ENCODE measurements around the gene CAPRIN2. TPM values are rescaled to one million over a fixed set of nuclear protein-coding genes. Genes with fewer than 3 reads are reported as not detected.
A peak's percentile ranks its signal among the peaks of the same experiment; 100 is the strongest.

The CAPRIN2 gene
- total and polyA plus RNA-seq, 2 of the 4 experiments (the other 2 are of a cell fraction): 18.9 to 23.8 TPM

DNA sequence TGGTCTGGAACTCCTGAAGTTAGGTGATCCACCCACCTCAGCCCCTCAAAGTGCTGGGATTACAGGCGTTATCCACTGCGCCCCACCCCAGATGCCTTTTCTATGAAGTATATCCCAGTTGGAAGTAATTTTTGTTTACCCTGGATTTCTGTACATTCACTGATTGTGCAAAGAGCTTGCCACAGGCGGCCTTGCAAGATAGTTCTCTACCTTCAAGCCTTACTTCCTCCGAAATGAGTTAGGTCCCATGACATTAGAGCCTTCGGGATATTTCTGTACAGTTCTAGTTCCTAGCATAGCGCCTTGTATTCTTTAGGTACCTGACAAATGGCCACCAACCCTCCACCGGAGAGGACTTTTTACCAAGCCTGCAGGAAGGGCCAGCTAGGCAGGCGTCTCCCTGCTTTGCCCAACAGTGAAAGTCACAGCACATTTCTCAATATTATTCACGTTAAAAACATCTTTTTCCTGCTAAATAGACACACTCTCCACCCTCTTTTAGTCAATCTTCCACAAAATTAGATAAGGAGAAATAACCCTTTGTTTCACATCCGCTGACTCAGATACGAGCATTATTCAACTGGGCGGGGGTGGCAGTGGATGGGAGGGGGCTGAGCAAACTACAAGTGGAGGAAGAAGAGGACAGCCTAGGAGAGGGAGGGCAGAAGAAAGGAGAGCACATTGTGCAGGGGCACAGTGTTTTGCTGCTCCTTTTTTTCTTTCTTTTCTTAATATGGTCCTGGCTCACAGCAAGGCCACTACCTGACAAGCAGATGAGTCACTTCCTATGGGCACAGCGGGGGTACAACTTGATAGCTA lies 40.0 kb upstream of the CAPRIN2 start:
- Histone ChIP-seq H4K91ac (ENCODE audit: insufficient read depth, low read depth, low read length) (peak overlapping the region; percentile 89), H4K5ac (ENCODE audit: low read depth, low read length) (peak overlapping the region; percentile 87), H4K8ac (ENCODE audit: low read depth in 2 of 2, low read length in 2 of 2) (peak overlapping the region; percentile 91 to 92), H3K27ac (ENCODE audit: insufficient read depth, low read length) (peak overlapping the region; percentile 93), H3K18ac (ENCODE audit: low read depth, low read length) (peak overlapping the region; percentile 63), H2AFZ (replicated peaks; ENCODE audit: low read length, poor library complexity) (peak overlapping the region; percentile 95), H3K9me3 (ENCODE audit: control insufficient read depth, insufficient read depth, low read length) (no peaks in the 10 kb centered on the region), H3K9me1 (ENCODE audit: insufficient read depth, low read length) (no peaks in the 10 kb centered on the region; the same call in 1 of the 2 replicates), H2BK20ac (ENCODE audit: low read depth, low read length) (peak overlapping the region; percentile 86), H2BK5ac (ENCODE audit: low read depth, low read length, poor library complexity, severe bottlenecking) (peak overlapping the region; percentile 97), H3K79me1 (ENCODE audit: low read depth in 1 of 2, low read length in 2 of 2) (peaks cover 0 to 10% of the 10 kb centered on the region in 2 experiments; a peak in 2 of 4 replicates), H3K4me2 (ENCODE audit: low read depth, low read length) (peak overlapping the region; percentile 88), H3K4ac (ENCODE audit: low read depth, low read length) (peak overlapping the region; percentile 85), H3K23ac (ENCODE audit: low read depth, low read length) (peak overlapping the region; percentile 82), H2AK9ac (replicated peaks; ENCODE audit: low read depth, low read length, poor library complexity) (peak overlapping the region; percentile 80), H3K4me3 (ENCODE audit: insufficient read depth, low read depth, low read length) (no peak overlapping the region), H3K4me1 (ENCODE audit: control insufficient read depth, insufficient read depth, low read length) (peaks cover 17% of the 10 kb centered on the region), H4K20me1 (ENCODE audit: insufficient read depth, low read length) (no peaks in the 10 kb centered on the region), H3K36me3 (ENCODE audit: control insufficient read depth, insufficient read depth, low read length) (no peaks in the 10 kb centered on the region), H2BK15ac (ENCODE audit: low read depth, low read length) (peak overlapping the region; percentile 59; the same call in 1 of the 3 replicates), H3K9ac (ENCODE audit: low read depth, low read length) (peak overlapping the region; percentile 85), H3K27me3 (ENCODE audit: control insufficient read depth, insufficient read depth, low read length) (no peaks in the 10 kb centered on the region), H3K56ac (ENCODE audit: extremely low read depth, insufficient read depth, low read length) (peak overlapping the region; percentile 60), H2BK120ac (ENCODE audit: low read depth, low read length) (peak overlapping the region; percentile 85), H2AK5ac (ENCODE audit: low read depth, low read length) (peak overlapping the region; percentile 87), H3K14ac (replicated peaks; ENCODE audit: low read depth, low read length) (peak overlapping the region; percentile 92)
- 100% methylated on average over 1 of the region's 13 CpGs; no CpG with 5 or more reads in 1 of the 2 experiments for WGBS, 2 experiments (ENCODE audit: extremely low coverage in 2 of 2, insufficient read length in 1 of 2)
- in situ Hi-C loops (cut with MboI; ENCODE audit: low sequenced_read_pairs): no loop called here
- BruUV-seq (replicated peaks): no TSS peak
- ChIA-PET POLR2A (ENCODE audit: unreplicated experiment) (no interaction called here), CTCF (interaction anchor here (1.5 kb wide), 1 partner anchor 42 kb away, joined by 3 read pairs; no protein-coding TSS in a partner anchor)
- intact Hi-C loops (cut with micrococcal nuclease): no loop called here
- ATAC-seq (ENCODE audit: low read depth) (peak; percentile 25), DNase-seq (peak; percentile 85)
- TF ChIP-seq NFE2L2 (IDR thresholded peaks at IDR 0.05; ENCODE audit: low read depth, low read length): no peak
- 0 out of 2 replicates have a peak, but pooled peaks have one; percentile 40 for TF ChIP-seq CEBPB (IDR thresholded peaks at IDR 0.05; ENCODE audit: low read depth, low read length)
- TF ChIP-seq MAZ (IDR thresholded peaks at IDR 0.05; ENCODE audit: borderline replicate concordance, low read depth, low read length): peak; percentile 64; the same call in 1 of the 2 replicates
- TF ChIP-seq FOS (IDR thresholded peaks at IDR 0.05; ENCODE audit: low read depth, low read length): peak; percentile 49; the same call in 1 of the 2 replicates
- dilution Hi-C loops (cut with HindIII; ENCODE audit: low sequenced_read_pairs, unreplicated experiment): no loop called here

All from IMR-90 (cell line).